K562 (cell line): ENCODE data around the gene SND1. TPM values are rescaled to one million over a fixed set of nuclear protein-coding genes. Genes with fewer than 3 reads are reported as not detected.

Experiments used
- ATAC-seq: fragments of 200-7000 bp; cut with Tn5 transposase; 3 replicates; pipeline ENCODE4 v1.9.1; 2020; ENCODE audit warnings: moderate library complexity
- BruUV-seq: library from RNA; stranded (reverse); fragments of 400-500 nt; replicated peaks from 2 replicates; lab custom pipeline; 2021; lab: Mats Ljungman, UMichigan
- CTCF ChIA-PET: fragments of 300-600 bp; formaldehyde crosslinking; extraction: SDS; loops from one replicate; lab custom pipeline; 2021; ENCODE audit warnings: low intra/inter-chr PET ratio; lab: Yijun Ruan, JAX
- POLR2A ChIA-PET: fragments of 300-600, 350-650 bp; sonication (Branson Sonifier 250); formaldehyde crosslinking; extraction: SDS; loops from one replicate; lab custom pipeline; 2021; ENCODE audit warnings: antibody characterized with exemption, inconsistent platforms; lab: Yijun Ruan, JAX
- DNase-seq, 4 experiments: peaks; one replicate each; pipeline versions ENCODE4 v3.0.0 to v3.0.0-alpha.2; 2011 to 2018; ENCODE audit warnings: low spot score in 3 of 4, mixed read lengths in 3 of 4; ENCODE audit errors: extremely low read depth in 1 of 4
- FAIRE-seq: peaks from 2 replicates; lab custom pipeline; 2011; peaks lifted over from hg19 to GRCh38; lab: Jason Lieb, UNC
- H2AFZ ChIP-seq: 2 replicates; pipeline ENCODE4 v1.6.0; 2011; ENCODE audit warnings: low read depth, low read length, control low read depth, inconsistent platforms
- H3K27ac ChIP-seq: fragments of 200-600 bp; 3 replicates; pipeline ENCODE4 v1.8.0; 2011; ENCODE audit warnings: low read depth, mild to moderate bottlenecking, control low read depth, inconsistent platforms, low read length, moderate library complexity, mixed read lengths; ENCODE audit errors: extremely low read depth
- H3K27me3 ChIP-seq, 2 experiments: fragments of 300-600 bp in 1 of 2; 2 replicates in 1 of 2; 3 replicates in 1 of 2; pipeline versions ENCODE4 v1.6.0 to v1.8.0; 2011; ENCODE audit warnings: inconsistent platforms in 2 of 2, low read length in 2 of 2, mild to moderate bottlenecking in 1 of 2, mixed read lengths in 1 of 2, moderate library complexity in 1 of 2; ENCODE audit not compliant: control insufficient read depth in 2 of 2, insufficient read depth in 2 of 2
- H3K36me3 ChIP-seq: fragments of 300-600 bp; 3 replicates; pipeline ENCODE4 v1.8.0; 2011; ENCODE audit warnings: mild to moderate bottlenecking, low read length, inconsistent platforms; ENCODE audit not compliant: control insufficient read depth, insufficient read depth
- H3K4me1 ChIP-seq, 2 experiments: fragments of 200-600 bp in 1 of 2; replicated peaks in 1 of 2; 2 replicates in 1 of 2; 3 replicates in 1 of 2; pipeline versions ENCODE4 v1.5.1 to v1.8.0; 2011; ENCODE audit warnings: inconsistent platforms in 2 of 2, low read length in 2 of 2, mild to moderate bottlenecking in 1 of 2, mixed read lengths in 1 of 2, moderate library complexity in 1 of 2; ENCODE audit not compliant: control insufficient read depth in 2 of 2, insufficient read depth in 2 of 2
- H3K4me2 ChIP-seq: 2 replicates; pipeline ENCODE4 v1.6.1; 2011; ENCODE audit warnings: low read length, control low read depth, inconsistent platforms, mixed read lengths; ENCODE audit not compliant: insufficient read depth
- H3K4me3 ChIP-seq: fragments of 200-600 bp; sonication (generic), shearing (Covaris generic); 2 replicates; pipeline ENCODE4 v1.5.1; 2016; ENCODE audit warnings: control low read depth, inconsistent platforms
- H3K79me2 ChIP-seq: fragments of 200-600 bp; 3 replicates; pipeline ENCODE4 v1.8.0; 2011; ENCODE audit warnings: low read length, inconsistent platforms; ENCODE audit not compliant: control insufficient read depth, insufficient read depth
- H3K9ac ChIP-seq, 2 experiments: 2 replicates each; pipeline versions ENCODE4 v1.6.0 to v1.6.1; 2011; ENCODE audit warnings: low read depth in 2 of 2, low read length in 2 of 2, control low read depth in 1 of 2, inconsistent platforms in 1 of 2, mild to moderate bottlenecking in 1 of 2, mixed read lengths in 1 of 2; ENCODE audit not compliant: insufficient read depth in 1 of 2
- H3K9me1 ChIP-seq: one replicate; pipeline ENCODE4 v1.6.0; 2011; ENCODE audit warnings: inconsistent platforms, mild to moderate bottlenecking, low read length, moderate library complexity; ENCODE audit not compliant: control insufficient read depth, insufficient read depth
- H3K9me3 ChIP-seq: replicated peaks from 2 replicates; pipeline ENCODE4 v1.5.1; 2011; ENCODE audit warnings: low read depth, low read length, inconsistent platforms; ENCODE audit not compliant: control insufficient read depth, insufficient read depth
- H4K20me1 ChIP-seq: replicated peaks from 2 replicates; pipeline ENCODE4 v1.6.1; 2011; ENCODE audit warnings: low read length, inconsistent platforms, mixed read lengths; ENCODE audit not compliant: control insufficient read depth, insufficient read depth
- CCNT2 ChIP-seq: IDR thresholded peaks from 2 replicates; pipeline ENCODE4 v1.6.1; 2011; ENCODE audit warnings: borderline replicate concordance, low read depth, mild to moderate bottlenecking, moderate library complexity, mixed read lengths, low read length; ENCODE audit not compliant: insufficient read length; ENCODE audit errors: extremely low read depth
- GTF2A2 ChIP-seq: IDR thresholded peaks from 2 replicates; pipeline ENCODE4 v1.6.1; 2016; ENCODE audit warnings: mild to moderate bottlenecking, missing genetic modification characterization, missing compliant biosample characterization
- GTF2E2 ChIP-seq: fragments of 200-800 bp; sonication (Bioruptor generic); IDR thresholded peaks from 2 replicates; pipeline ENCODE4 v1.6.1; 2016; ENCODE audit warnings: missing genetic modification characterization, missing compliant biosample characterization
- HNRNPL ChIP-seq: fragments of 200-400 bp; formaldehyde crosslinking; IDR thresholded peaks from 2 replicates; pipeline ENCODE4 v1.6.1; 2017; ENCODE audit warnings: low read depth, mild to moderate bottlenecking, low read length
- MTA1 ChIP-seq: fragments of 450-650 bp; IDR thresholded peaks from 2 replicates; pipeline ENCODE4 v1.6.1; 2017; ENCODE audit warnings: borderline replicate concordance
- NCOA6 ChIP-seq: fragments of 450-650 bp; IDR thresholded peaks from 2 replicates; pipeline ENCODE4 v1.6.1; 2017; ENCODE audit warnings: mild to moderate bottlenecking
- NONO ChIP-seq, 2 experiments: fragments of 200-400 bp in 1 of 2; fragments of 450-650 bp in 1 of 2; formaldehyde crosslinking in 1 of 2; IDR thresholded peaks; 2 replicates each; pipeline ENCODE4 v1.6.1; 2017; ENCODE audit warnings: low read depth in 2 of 2, mild to moderate bottlenecking in 2 of 2, moderate library complexity in 2 of 2, low read length in 1 of 2
- PYGO2 ChIP-seq: fragments of 450-650 bp; IDR thresholded peaks from 2 replicates; pipeline ENCODE4 v1.6.1; 2016; ENCODE audit warnings: mild to moderate bottlenecking, missing genetic modification characterization, moderate library complexity, missing compliant biosample characterization
- SAP30 ChIP-seq: fragments of 200-600 bp; sonication (generic); IDR thresholded peaks from 2 replicates; pipeline ENCODE4 v1.6.1; 2012; ENCODE audit warnings: borderline replicate concordance, low read depth, mild to moderate bottlenecking, moderate library complexity, low read length, control low read depth, inconsistent platforms; ENCODE audit not compliant: insufficient read depth, poor library complexity, severe bottlenecking
- SNRNP70 ChIP-seq: fragments of 200-400 bp; formaldehyde crosslinking; optimal IDR thresholded peaks from 2 replicates; pipeline ENCODE3; 2017; ENCODE audit warnings: low read depth, low read length
- SP1 ChIP-seq: sonication (generic); formaldehyde crosslinking; IDR thresholded peaks from 2 replicates; pipeline ENCODE4 v1.8.1; 2022; ENCODE audit warnings: mild to moderate bottlenecking, missing genetic modification reagents
- ZNF143 ChIP-seq: sonication (generic); formaldehyde crosslinking; IDR thresholded peaks from 2 replicates; pipeline ENCODE4 v1.9.0; 2022; ENCODE audit warnings: mild to moderate bottlenecking, missing genetic modification reagents
- WGBS: fragments of 100-300 bp; shearing (Covaris generic); methylation state at CpG from one replicate; pipeline ENCODE4 v1.1.6; 2016; ENCODE audit warnings: low coverage, mixed read lengths; ENCODE audit not compliant: insufficient coverage; ENCODE audit errors: missing lambda C conversion rate; 5-methylcytosine and 5-hydroxymethylcytosine counted together
- in situ Hi-C: fragments of 300-500 bp; cut with MboI; formaldehyde crosslinking; loops from 4 replicates; pipeline ENCODE4 v1.15.0; 2018; ENCODE audit warnings: inconsistent platforms, mixed read lengths
- intact Hi-C: fragments of 100-400 bp; cut with micrococcal nuclease; formaldehyde crosslinking; loops from 2 replicates; pipeline ENCODE4 v1.14.2; 2022
- polyA plus RNA-seq, 8 experiments: library from polyadenylated mRNA; depleted of rRNA in 4 of 8; stranded (reverse) in 5 of 8; unstranded in 3 of 8; fragments of >200 nt; fragmentation: Nextera tagmentation in 2 of 8; fragmentation: Illumina TruSeq in 1 of 8; extraction: Ambion mirVana in 2 of 8; extraction: Trizol in 1 of 8; gene quantifications; 2 replicates each; pipeline versions ENCODE4 v1.2.1 to v1.2.3, GENCODE V29; 2011 to 2014; ENCODE audit warnings: inconsistent platforms in 1 of 8, missing spikeins in 1 of 8
- total RNA-seq, 7 experiments: library from RNA; depleted of rRNA in 6 of 7; stranded (reverse); fragments of >200 nt in 6 of 7; fragmentation: Illumina TruSeq in 2 of 7; extraction: Trizol in 2 of 7; gene quantifications; 2 replicates each; pipeline versions ENCODE4 v1.2.1 to v1.2.3, GENCODE V29; 2011 to 2021; ENCODE audit warnings: low replicate concordance in 1 of 7
- TF ChIP-seq, protein P1 (sequence below): fragments of 250-450 bp; sonication (Bioruptor Pico); IDR thresholded peaks from 2 replicates; pipeline ENCODE4 v1.5.0; 2021
- TF ChIP-seq, protein P2 (sequence below): sonication (generic); formaldehyde crosslinking; IDR thresholded peaks from 2 replicates; pipeline ENCODE4 v1.8.0; 2022; ENCODE audit warnings: missing genetic modification reagents, mild to moderate bottlenecking, borderline replicate concordance
- TF ChIP-seq, protein P3 (sequence below): fragments of 450-650 bp; IDR thresholded peaks from 2 replicates; pipeline ENCODE4 v1.6.1; 2016; ENCODE audit warnings: borderline replicate concordance
- TF ChIP-seq, protein P4 (sequence below): fragments of 450-650 bp; formaldehyde crosslinking; IDR thresholded peaks from 2 replicates; pipeline ENCODE4 v1.4.0; 2020; ENCODE audit warnings: mild to moderate bottlenecking, moderate library complexity

Gene SND1
- total and polyA plus RNA-seq, 9 of the 15 experiments (the other 6 are each of a cell fraction or from before 2014, with no cell fraction given) = 46.5 to 307 (median 191) TPM

DNA sequence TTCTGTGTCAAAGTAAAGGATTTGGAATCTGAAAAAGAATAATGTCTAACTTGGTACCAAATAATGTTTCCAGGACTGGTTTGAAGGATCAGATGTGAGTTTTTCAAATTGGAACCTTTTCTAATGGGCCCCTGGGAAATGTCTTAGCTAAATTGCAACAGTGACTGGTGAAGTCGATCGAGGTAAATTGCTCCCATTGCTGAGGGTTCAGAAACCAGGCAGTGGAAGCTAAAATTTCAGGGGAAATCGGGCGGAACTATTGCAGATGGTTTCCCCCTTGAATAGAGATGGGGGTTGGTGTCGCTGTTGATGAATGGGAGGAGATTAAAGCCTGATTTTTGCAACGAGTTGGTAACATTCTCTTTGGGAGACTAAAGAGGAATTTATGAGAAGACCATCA lies 112.7 kb downstream of the SND1 start:
- Histone ChIP-seq H2AFZ (no peak overlapping the region), H3K27ac (no peak overlapping the region), H3K36me3 (peaks cover 20% of the 10 kb centered on the region), H4K20me1 (peaks cover under 1% of the 10 kb centered on the region; the same call in 1 of the 2 replicates), H3K9me3 (no peaks in the 10 kb centered on the region), H3K79me2 (peaks cover 85% of the 10 kb centered on the region), H3K9ac (no peak overlapping the region), H3K4me1 (no peaks in the 10 kb centered on the region), H3K27me3 (no peaks in the 10 kb centered on the region), H3K4me2 (no peak overlapping the region), H3K4me3 (no peak overlapping the region), H3K9me1 (no peaks in the 10 kb centered on the region)
- ChIA-PET CTCF (no interaction called here), POLR2A (interaction anchor here (1.5 kb wide), 1 partner anchor 27 kb away, joined by 4 read pairs; no protein-coding TSS in a partner anchor)
- ATAC-seq (no peak), DNase-seq (no peak), FAIRE-seq (no peak)
- 80% methylated on average over 6 of the region's 6 CpGs for WGBS
- in situ Hi-C loops = no loop called here
- intact Hi-C loops = no loop called here
- no TSS peak for BruUV-seq
- TF ChIP-seq CCNT2 = no peak
- TF ChIP-seq, protein P1, sequence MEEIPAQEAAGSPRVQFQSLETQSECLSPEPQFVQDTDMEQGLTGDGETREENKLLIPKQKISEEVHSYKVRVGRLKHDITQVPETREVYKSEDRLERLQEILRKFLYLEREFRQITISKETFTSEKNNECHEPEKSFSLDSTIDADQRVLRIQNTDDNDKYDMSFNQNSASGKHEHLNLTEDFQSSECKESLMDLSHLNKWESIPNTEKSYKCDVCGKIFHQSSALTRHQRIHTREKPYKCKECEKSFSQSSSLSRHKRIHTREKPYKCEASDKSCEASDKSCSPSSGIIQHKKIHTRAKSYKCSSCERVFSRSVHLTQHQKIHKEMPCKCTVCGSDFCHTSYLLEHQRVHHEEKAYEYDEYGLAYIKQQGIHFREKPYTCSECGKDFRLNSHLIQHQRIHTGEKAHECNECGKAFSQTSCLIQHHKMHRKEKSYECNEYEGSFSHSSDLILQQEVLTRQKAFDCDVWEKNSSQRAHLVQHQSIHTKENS (CRISPR knock-in tag) = no peak
- TF ChIP-seq, protein P2, sequence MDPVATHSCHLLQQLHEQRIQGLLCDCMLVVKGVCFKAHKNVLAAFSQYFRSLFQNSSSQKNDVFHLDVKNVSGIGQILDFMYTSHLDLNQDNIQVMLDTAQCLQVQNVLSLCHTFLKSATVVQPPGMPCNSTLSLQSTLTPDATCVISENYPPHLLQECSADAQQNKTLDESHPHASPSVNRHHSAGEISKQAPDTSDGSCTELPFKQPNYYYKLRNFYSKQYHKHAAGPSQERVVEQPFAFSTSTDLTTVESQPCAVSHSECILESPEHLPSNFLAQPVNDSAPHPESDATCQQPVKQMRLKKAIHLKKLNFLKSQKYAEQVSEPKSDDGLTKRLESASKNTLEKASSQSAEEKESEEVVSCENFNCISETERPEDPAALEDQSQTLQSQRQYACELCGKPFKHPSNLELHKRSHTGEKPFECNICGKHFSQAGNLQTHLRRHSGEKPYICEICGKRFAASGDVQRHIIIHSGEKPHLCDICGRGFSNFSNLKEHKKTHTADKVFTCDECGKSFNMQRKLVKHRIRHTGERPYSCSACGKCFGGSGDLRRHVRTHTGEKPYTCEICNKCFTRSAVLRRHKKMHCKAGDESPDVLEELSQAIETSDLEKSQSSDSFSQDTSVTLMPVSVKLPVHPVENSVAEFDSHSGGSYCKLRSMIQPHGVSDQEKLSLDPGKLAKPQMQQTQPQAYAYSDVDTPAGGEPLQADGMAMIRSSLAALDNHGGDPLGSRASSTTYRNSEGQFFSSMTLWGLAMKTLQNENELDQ (CRISPR knock-in tag) = no peak
- TF ChIP-seq HNRNPL = no peak
- TF ChIP-seq SP1 = no peak
- no peak for TF ChIP-seq SNRNP70
- no peak for TF ChIP-seq ZNF143
- TF ChIP-seq GTF2E2 = no peak
- TF ChIP-seq GTF2A2 = no peak
- no peak for TF ChIP-seq NONO (IDR thresholded peaks at IDR 0.05; ENCODE audit: low read depth in 2 of 2, low read length in 1 of 2)
- no peak for TF ChIP-seq SAP30
- TF ChIP-seq PYGO2 (tag) = no peak
- no peak for TF ChIP-seq MTA1
- TF ChIP-seq, protein P3, sequence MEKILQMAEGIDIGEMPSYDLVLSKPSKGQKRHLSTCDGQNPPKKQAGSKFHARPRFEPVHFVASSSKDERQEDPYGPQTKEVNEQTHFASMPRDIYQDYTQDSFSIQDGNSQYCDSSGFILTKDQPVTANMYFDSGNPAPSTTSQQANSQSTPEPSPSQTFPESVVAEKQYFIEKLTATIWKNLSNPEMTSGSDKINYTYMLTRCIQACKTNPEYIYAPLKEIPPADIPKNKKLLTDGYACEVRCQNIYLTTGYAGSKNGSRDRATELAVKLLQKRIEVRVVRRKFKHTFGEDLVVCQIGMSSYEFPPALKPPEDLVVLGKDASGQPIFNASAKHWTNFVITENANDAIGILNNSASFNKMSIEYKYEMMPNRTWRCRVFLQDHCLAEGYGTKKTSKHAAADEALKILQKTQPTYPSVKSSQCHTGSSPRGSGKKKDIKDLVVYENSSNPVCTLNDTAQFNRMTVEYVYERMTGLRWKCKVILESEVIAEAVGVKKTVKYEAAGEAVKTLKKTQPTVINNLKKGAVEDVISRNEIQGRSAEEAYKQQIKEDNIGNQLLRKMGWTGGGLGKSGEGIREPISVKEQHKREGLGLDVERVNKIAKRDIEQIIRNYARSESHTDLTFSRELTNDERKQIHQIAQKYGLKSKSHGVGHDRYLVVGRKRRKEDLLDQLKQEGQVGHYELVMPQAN = no peak
- TF ChIP-seq, protein P4, sequence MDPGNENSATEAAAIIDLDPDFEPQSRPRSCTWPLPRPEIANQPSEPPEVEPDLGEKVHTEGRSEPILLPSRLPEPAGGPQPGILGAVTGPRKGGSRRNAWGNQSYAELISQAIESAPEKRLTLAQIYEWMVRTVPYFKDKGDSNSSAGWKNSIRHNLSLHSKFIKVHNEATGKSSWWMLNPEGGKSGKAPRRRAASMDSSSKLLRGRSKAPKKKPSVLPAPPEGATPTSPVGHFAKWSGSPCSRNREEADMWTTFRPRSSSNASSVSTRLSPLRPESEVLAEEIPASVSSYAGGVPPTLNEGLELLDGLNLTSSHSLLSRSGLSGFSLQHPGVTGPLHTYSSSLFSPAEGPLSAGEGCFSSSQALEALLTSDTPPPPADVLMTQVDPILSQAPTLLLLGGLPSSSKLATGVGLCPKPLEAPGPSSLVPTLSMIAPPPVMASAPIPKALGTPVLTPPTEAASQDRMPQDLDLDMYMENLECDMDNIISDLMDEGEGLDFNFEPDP (CRISPR knock-in tag) = no peak
- TF ChIP-seq NCOA6 = no peak
